Measurements from ENCODE around the gene TAAR2. TPM values are rescaled to one million over a fixed set of nuclear protein-coding genes. Genes with fewer than 3 reads are reported as not detected.

TAAR2 gene
- total RNA-seq, 4 donors from 2014 or later: not detected

GRCh38 chr6:132664309-132665034, 40.4 kb upstream of the TAAR2 start:
- DNase-seq: no peak
- Histone ChIP-seq H3K36me3 (no peaks in the 10 kb centered on the region), H3K4me3 (no peak overlapping the region), H3K4me1 (no peaks in the 10 kb centered on the region), H3K27ac (no peak overlapping the region), H3K27me3 (no peaks in the 10 kb centered on the region), H3K9me3 (no peaks in the 10 kb centered on the region)
- intact Hi-C loops (cut with DNase I; ENCODE audit: low total_unique reads): no loop called here
- TF ChIP-seq, protein P1, sequence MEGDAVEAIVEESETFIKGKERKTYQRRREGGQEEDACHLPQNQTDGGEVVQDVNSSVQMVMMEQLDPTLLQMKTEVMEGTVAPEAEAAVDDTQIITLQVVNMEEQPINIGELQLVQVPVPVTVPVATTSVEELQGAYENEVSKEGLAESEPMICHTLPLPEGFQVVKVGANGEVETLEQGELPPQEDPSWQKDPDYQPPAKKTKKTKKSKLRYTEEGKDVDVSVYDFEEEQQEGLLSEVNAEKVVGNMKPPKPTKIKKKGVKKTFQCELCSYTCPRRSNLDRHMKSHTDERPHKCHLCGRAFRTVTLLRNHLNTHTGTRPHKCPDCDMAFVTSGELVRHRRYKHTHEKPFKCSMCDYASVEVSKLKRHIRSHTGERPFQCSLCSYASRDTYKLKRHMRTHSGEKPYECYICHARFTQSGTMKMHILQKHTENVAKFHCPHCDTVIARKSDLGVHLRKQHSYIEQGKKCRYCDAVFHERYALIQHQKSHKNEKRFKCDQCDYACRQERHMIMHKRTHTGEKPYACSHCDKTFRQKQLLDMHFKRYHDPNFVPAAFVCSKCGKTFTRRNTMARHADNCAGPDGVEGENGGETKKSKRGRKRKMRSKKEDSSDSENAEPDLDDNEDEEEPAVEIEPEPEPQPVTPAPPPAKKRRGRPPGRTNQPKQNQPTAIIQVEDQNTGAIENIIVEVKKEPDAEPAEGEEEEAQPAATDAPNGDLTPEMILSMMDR (IDR thresholded peaks at IDR 0.05): no peak
- TF ChIP-seq POLR2A (IDR thresholded peaks at IDR 0.05): no peak

- Histone ChIP-seq H3K36me3 (no peaks in the 10 kb centered on the region), H3K27ac (no peak overlapping the region), H3K4me3 (no peak overlapping the region), H3K4me1 (no peaks in the 10 kb centered on the region), H3K27me3 (no peaks in the 10 kb centered on the region), H3K9me3 (no peaks in the 10 kb centered on the region)
- no peak for DNase-seq
- no peak for TF ChIP-seq POLR2A (IDR thresholded peaks at IDR 0.05)
- TF ChIP-seq, protein P1 (IDR thresholded peaks at IDR 0.05): no peak
- intact Hi-C loops (cut with DNase I; ENCODE audit: low total_unique reads): no loop called here
Measured at GRCh38 chr6:132663661-132664060, 39.6 kb upstream of the TAAR2 start.

DNA sequence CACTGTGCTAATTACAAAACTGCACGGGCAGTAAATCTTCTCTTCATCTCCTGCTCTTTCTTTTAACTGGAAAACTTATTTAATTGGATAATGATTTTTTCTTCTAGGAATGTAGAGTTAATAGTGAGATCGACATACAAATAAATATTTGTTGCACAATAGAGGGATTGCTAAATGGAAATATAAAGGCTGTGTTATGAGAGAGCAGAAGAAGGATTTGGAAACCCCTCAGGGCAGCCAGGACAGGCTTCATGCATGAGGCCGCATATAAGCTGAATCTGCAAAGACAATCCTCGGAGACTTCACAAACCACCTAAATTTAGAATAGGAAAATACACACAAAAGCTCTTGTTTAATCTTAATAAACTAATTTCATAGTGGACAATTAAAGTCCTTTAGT, 37.8 kb upstream of the TAAR2 start:
- intact Hi-C loops (cut with DNase I; ENCODE audit: low total_unique reads): no loop called here
- Histone ChIP-seq H3K36me3 (no peaks in the 10 kb centered on the region), H3K27me3 (no peaks in the 10 kb centered on the region), H3K9me3 (no peaks in the 10 kb centered on the region), H3K27ac (no peak overlapping the region), H3K4me3 (no peak overlapping the region), H3K4me1 (no peaks in the 10 kb centered on the region)
- TF ChIP-seq, protein P1 (IDR thresholded peaks at IDR 0.05): no peak
- TF ChIP-seq POLR2A (IDR thresholded peaks at IDR 0.05): no peak
- no peak for DNase-seq

GRCh38 chr6:132659082-132659481, 35.0 kb upstream of the TAAR2 start, which contains the start of gene TAAR1:
Gene TAAR1, minus strand, starts transcription at chr6:132659182. Its CDS starts 13,179 bp downstream, at chr6:132646003.
- no peaks in the 10 kb centered on the region for H3K27me3 ChIP-seq
- H3K4me1 ChIP-seq: no peaks in the 10 kb centered on the region
- no peaks in the 10 kb centered on the region for H3K9me3 ChIP-seq
- no peak for DNase-seq
- TF ChIP-seq, protein P1 (IDR thresholded peaks at IDR 0.05): no peak
- TF ChIP-seq POLR2A (IDR thresholded peaks at IDR 0.05): no peak
- H3K27ac ChIP-seq: no peak within 1 kb of the TSS
- intact Hi-C loops (cut with DNase I; ENCODE audit: low total_unique reads): no loop called here
- H3K36me3 ChIP-seq: no peaks in the 10 kb centered on the region
- no peak within 1 kb of the TSS for H3K4me3 ChIP-seq

DNA sequence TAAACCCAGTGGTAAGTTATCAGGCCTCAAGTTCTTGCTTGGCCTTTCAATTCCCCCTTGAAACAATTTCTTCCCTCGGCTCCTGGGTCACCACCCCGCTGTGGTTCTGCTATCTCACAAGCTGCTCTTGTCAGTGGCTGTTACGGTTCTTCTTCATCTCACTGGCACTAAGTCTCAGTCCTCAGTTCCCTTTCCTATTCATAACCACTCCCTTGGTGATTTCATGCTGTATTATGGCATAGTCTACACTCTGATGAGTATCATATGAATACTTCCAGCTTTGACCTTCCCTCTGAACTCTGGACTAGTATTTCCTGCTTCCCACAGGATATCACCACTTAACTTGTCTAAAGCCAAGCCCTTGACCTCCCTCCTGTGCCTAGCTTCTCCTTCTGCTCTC, 27.0 kb upstream of the TAAR2 start:
- no peak overlapping the region for H3K27ac ChIP-seq
- intact Hi-C loops (cut with DNase I; ENCODE audit: low total_unique reads): no loop called here
- no peak overlapping the region for H3K4me3 ChIP-seq
- H3K36me3 ChIP-seq: no peaks in the 10 kb centered on the region
- no peaks in the 10 kb centered on the region for H3K4me1 ChIP-seq
- no peaks in the 10 kb centered on the region for H3K27me3 ChIP-seq
- no peaks in the 10 kb centered on the region for H3K9me3 ChIP-seq
- TF ChIP-seq, protein P1 (IDR thresholded peaks at IDR 0.05): no peak
- TF ChIP-seq POLR2A (IDR thresholded peaks at IDR 0.05): no peak
- DNase-seq: no peak
